Activated T-cell treated with anti-CD3 and anti-CD28 coated beads, Interleukin-2, amount 50 U/mL, for 24 hours (primary cell): Measurements from ENCODE around the gene REM2.
"Not testable (repeated sequence)": the region's sequence is repeated elsewhere in the genome, so short reads cannot be mapped to it uniquely, and the experiment has no call there.

ENCODE experiments used
- DNase-seq: peaks from one replicate; pipeline ENCODE4 v3.0.0-alpha.2; 2020
- H3K27ac Mint-ChIP-seq: 2 replicates; pipeline ENCODE4 v1.8.0; 2020; ENCODE audit warnings: mild to moderate bottlenecking, mixed read lengths
- H3K27me3 Mint-ChIP-seq: 2 replicates; pipeline ENCODE4 v1.8.0; 2020; ENCODE audit warnings: mixed read lengths
- H3K36me3 Mint-ChIP-seq: 2 replicates; pipeline ENCODE4 v1.8.0; 2020; ENCODE audit warnings: low read depth, mixed read lengths
- H3K4me1 Mint-ChIP-seq: 2 replicates; pipeline ENCODE4 v1.8.0; 2020; ENCODE audit warnings: low read depth, mixed read lengths
- H3K4me3 Mint-ChIP-seq: 2 replicates; pipeline ENCODE4 v1.8.0; 2020; ENCODE audit warnings: mild to moderate bottlenecking, moderate library complexity, mixed read lengths
- H3K9me3 Mint-ChIP-seq: 2 replicates; pipeline ENCODE4 v1.8.0; 2020; ENCODE audit warnings: mixed read lengths

REM2 gene

GRCh38 chr14:22854963-22855724 is 27.9 kb upstream of the REM2 start:
- Mint-ChIP-seq H3K27ac (no peak overlapping the region), H3K4me1 (peaks cover 39% of the 10 kb centered on the region), H3K4me3 (no peak overlapping the region), H3K36me3 (no peaks in the 10 kb centered on the region), H3K9me3 (no peaks in the 10 kb centered on the region), H3K27me3 (peaks cover 12% of the 10 kb centered on the region)
- no peak for DNase-seq

GRCh38 chr14:22856428-22856827 is 26.6 kb upstream of the REM2 start:
- H3K36me3 Mint-ChIP-seq, result no peaks in the 10 kb centered on the region
- H3K27ac Mint-ChIP-seq, result no peak overlapping the region
- no peaks in the 10 kb centered on the region for H3K9me3 Mint-ChIP-seq
- H3K4me1 Mint-ChIP-seq, result peaks cover 35% of the 10 kb centered on the region
- peaks cover 12% of the 10 kb centered on the region for H3K27me3 Mint-ChIP-seq
- H3K4me3 Mint-ChIP-seq, result no peak overlapping the region
- DNase-seq, result no peak

- Mint-ChIP-seq H3K27me3 (peaks cover 12% of the 10 kb centered on the region), H3K4me1 (peaks cover 18% of the 10 kb centered on the region)
- H3K4me3 Mint-ChIP-seq, H3K36me3 Mint-ChIP-seq, H3K27ac Mint-ChIP-seq, H3K9me3 Mint-ChIP-seq, DNase-seq: not testable (repeated sequence)
These were observed 22.6 kb upstream of the REM2 start for GRCh38 chr14:22860377-22860776.

GRCh38 chr14:22861651-22862050 is 21.4 kb upstream of the REM2 start:
- Mint-ChIP-seq H3K27me3 (peaks cover 8% of the 10 kb centered on the region), H3K9me3 (no peaks in the 10 kb centered on the region), H3K4me1 (peaks cover 20% of the 10 kb centered on the region), H3K27ac (no peak overlapping the region), H3K4me3 (no peak overlapping the region), H3K36me3 (no peaks in the 10 kb centered on the region)
- no peak for DNase-seq

GRCh38 chr14:22864979-22865378 is 18.0 kb upstream of the REM2 start:
- no peak overlapping the region for H3K27ac Mint-ChIP-seq
- H3K4me1 Mint-ChIP-seq, result peaks cover 5% of the 10 kb centered on the region
- H3K36me3 Mint-ChIP-seq, result no peaks in the 10 kb centered on the region
- H3K9me3 Mint-ChIP-seq, result no peaks in the 10 kb centered on the region
- H3K4me3 Mint-ChIP-seq, result no peak overlapping the region
- no peak for DNase-seq
- no peaks in the 10 kb centered on the region for H3K27me3 Mint-ChIP-seq

- no peaks in the 10 kb centered on the region for H3K9me3 Mint-ChIP-seq
- H3K27ac Mint-ChIP-seq, result no peak overlapping the region
- H3K4me1 Mint-ChIP-seq, result peaks cover 11% of the 10 kb centered on the region
- no peak for DNase-seq
- no peaks in the 10 kb centered on the region for H3K36me3 Mint-ChIP-seq
- H3K4me3 Mint-ChIP-seq, result no peak overlapping the region
- H3K27me3 Mint-ChIP-seq, result no peaks in the 10 kb centered on the region
These were observed 17.3 kb upstream of the REM2 start for GRCh38 chr14:22865424-22866405.

- no peaks in the 10 kb centered on the region for H3K9me3 Mint-ChIP-seq
- no peak overlapping the region for H3K27ac Mint-ChIP-seq
- H3K4me1 Mint-ChIP-seq, result peaks cover 17% of the 10 kb centered on the region
- no peak overlapping the region for H3K4me3 Mint-ChIP-seq
- no peak for DNase-seq
- H3K27me3 Mint-ChIP-seq, result no peaks in the 10 kb centered on the region
- peaks cover 2% of the 10 kb centered on the region for H3K36me3 Mint-ChIP-seq
These were observed 16.1 kb upstream of the REM2 start for GRCh38 chr14:22866874-22867273.

GRCh38 chr14:22870811-22871223 is 12.2 kb upstream of the REM2 start:
- no peak for DNase-seq
- peaks cover 28% of the 10 kb centered on the region for H3K36me3 Mint-ChIP-seq
- no peaks in the 10 kb centered on the region for H3K9me3 Mint-ChIP-seq
- H3K27me3 Mint-ChIP-seq, result no peaks in the 10 kb centered on the region
- H3K27ac Mint-ChIP-seq, result peak overlapping the region; percentile 99
- peaks cover 34% of the 10 kb centered on the region for H3K4me1 Mint-ChIP-seq
- peak overlapping the region; percentile 88 for H3K4me3 Mint-ChIP-seq

- no peaks in the 10 kb centered on the region for H3K9me3 Mint-ChIP-seq
- no peaks in the 10 kb centered on the region for H3K27me3 Mint-ChIP-seq
- peak; percentile 83 for DNase-seq
- H3K4me1 Mint-ChIP-seq, result peaks cover 37% of the 10 kb centered on the region
- peak within 1 kb of the TSS; percentile 88 for H3K4me3 Mint-ChIP-seq
- peaks cover 34% of the 10 kb centered on the region for H3K36me3 Mint-ChIP-seq
- peak within 1 kb of the TSS; percentile 99 for H3K27ac Mint-ChIP-seq
These were observed 11.6 kb upstream of the REM2 start, which contains the start of gene LRP10 for GRCh38 chr14:22871224-22872032. Gene LRP10, plus strand, starts transcription at chr14:22871740. Its CDS starts 564 bp downstream, at chr14:22872304.

GRCh38 chr14:22872033-22872832 is 10.8 kb upstream of the REM2 start:
- peak; percentile 84 for DNase-seq
- Mint-ChIP-seq H3K27me3 (no peaks in the 10 kb centered on the region), H3K36me3 (peaks cover 42% of the 10 kb centered on the region), H3K9me3 (no peaks in the 10 kb centered on the region), H3K4me1 (peaks cover 37% of the 10 kb centered on the region), H3K4me3 (peak overlapping the region; percentile 88), H3K27ac (peak overlapping the region; percentile 99)

- Mint-ChIP-seq H3K4me1 (peaks cover 37% of the 10 kb centered on the region), H3K36me3 (peaks cover 50% of the 10 kb centered on the region), H3K27ac (peak overlapping the region; percentile 86), H3K4me3 (peak overlapping the region; percentile 88), H3K27me3 (no peaks in the 10 kb centered on the region), H3K9me3 (no peaks in the 10 kb centered on the region)
- DNase-seq, result no peak
These were observed 10.0 kb upstream of the REM2 start for GRCh38 chr14:22872833-22873520.

GRCh38 chr14:22875003-22875747 is 7.8 kb upstream of the REM2 start:
- no peak for DNase-seq
- H3K36me3 Mint-ChIP-seq, result peaks cover 66% of the 10 kb centered on the region
- H3K27me3 Mint-ChIP-seq, result no peaks in the 10 kb centered on the region
- no peaks in the 10 kb centered on the region for H3K9me3 Mint-ChIP-seq
- H3K27ac Mint-ChIP-seq, result no peak overlapping the region
- H3K4me1 Mint-ChIP-seq, result peaks cover 36% of the 10 kb centered on the region
- H3K4me3 Mint-ChIP-seq, result no peak overlapping the region
